Uterus (tissue), 2 donors: Measurements from ENCODE around the gene ZNF433.

Experiments
- CTCF ChIP-seq, 4 experiments: fragments of 200-600 bp in 2 of 4; fragments of 450-650 bp in 2 of 4; sonication (generic) in 2 of 4; IDR thresholded peaks; one replicate each; pipeline ENCODE4 v1.5.1; 2016 to 2019; ENCODE audit warnings: antibody characterized with exemption in 4 of 4, mild to moderate bottlenecking in 2 of 4, moderate library complexity in 1 of 4
- POLR2A ChIP-seq, 2 donors: fragments of 450-650 bp; IDR thresholded peaks; one replicate each; pipeline ENCODE4 v1.6.1; 2016; ENCODE audit warnings: antibody characterized with exemption in 2 of 2, mild to moderate bottlenecking in 1 of 2, moderate library complexity in 1 of 2

GRCh38 chr19:11995174-11995573 is 40.3 kb downstream of the ZNF433 start:
- TF ChIP-seq CTCF (IDR thresholded peaks at IDR 0.05) (no peak), POLR2A (IDR thresholded peaks at IDR 0.05) (no peak)
